Stomach (tissue), 9 donors: ENCODE measurements around the gene VPS36. TPM values are rescaled to one million over a fixed set of nuclear protein-coding genes. Genes with fewer than 3 reads are reported as not detected.

Source experiments
- DNase-seq, 2 donors: peaks; one replicate each; pipeline versions ENCODE4 v3.0.0 to v3.0.0-alpha.2; 2013 to 2019
- H3K27ac ChIP-seq, 5 donors: fragments of 200-600 bp in 4 of 5; sonication (generic) in 4 of 5; one replicate each; pipeline ENCODE4 v1.5.1; 2013 to 2019; ENCODE audit warnings: mild to moderate bottlenecking in 1 of 5, moderate library complexity in 1 of 5
- H3K27me3 ChIP-seq, 3 donors: fragments of 200-600 bp; sonication (generic); one replicate each; pipeline ENCODE4 v1.5.1; 2017 to 2019; ENCODE audit warnings: mixed run types in 1 of 3
- H3K36me3 ChIP-seq, 4 donors: fragments of 200-600 bp; sonication (generic); 1 replicate in 3 of 4; 2 replicates in 1 of 4; pipeline ENCODE4 v1.5.1; 2016 to 2019
- H3K4me1 ChIP-seq, 4 donors: fragments of 200-600 bp; sonication (generic); one replicate each; pipeline ENCODE4 v1.5.1; 2016 to 2019
- H3K4me3 ChIP-seq, 4 donors: fragments of 200-600 bp; sonication (generic) in 3 of 4; one replicate each; pipeline ENCODE4 v1.5.1; 2016 to 2019; ENCODE audit warnings: mild to moderate bottlenecking in 1 of 4
- H3K9me3 ChIP-seq, 4 donors: fragments of 200-600 bp; sonication (generic); one replicate each; pipeline ENCODE4 v1.5.1; 2016 to 2019
- EP300 ChIP-seq: sonication (generic); formaldehyde crosslinking; IDR thresholded peaks from one replicate; pipeline ENCODE4 v1.6.1; 2017; ENCODE audit warnings: antibody characterized with exemption
- POLR2A ChIP-seq, 4 donors: fragments of 450-650 bp; IDR thresholded peaks; one replicate each; pipeline ENCODE4 v1.6.1; 2016; ENCODE audit warnings: antibody characterized with exemption in 4 of 4, control low read depth in 2 of 4, mild to moderate bottlenecking in 1 of 4, moderate library complexity in 1 of 4
- POLR2AphosphoS5 ChIP-seq, 3 donors: sonication (generic); formaldehyde crosslinking; IDR thresholded peaks; one replicate each; pipeline ENCODE4 v1.6.1; 2016; ENCODE audit warnings: antibody characterized with exemption in 3 of 3
- WGBS, 5 donors: extraction: QIAGEN DNeasy Blood & Tissue Kit in 3 of 5; methylation state at CpG; one replicate each; pipeline versions ENCODE4 v1.1.5 to v1.1.7; 2013 to 2018; 5-methylcytosine and 5-hydroxymethylcytosine counted together
- intact Hi-C: fragments of 100-400 bp; cut with DNase I; formaldehyde crosslinking; loops from one replicate; pipeline ENCODE4 v1.15.1; 2023; ENCODE audit warnings: low total_unique reads
- polyA plus RNA-seq, 3 donors: library from polyadenylated mRNA; stranded (reverse); fragments of 200-250 nt; gene quantifications; one replicate each; pipeline ENCODE4 v1.2.3, GENCODE V29; 2013
- total RNA-seq, 5 donors: library from RNA; depleted of rRNA; stranded (reverse); fragments of >200 nt; gene quantifications; one replicate each; pipeline versions ENCODE4 v1.1.0 to v1.2.3, GENCODE V29; 2014 to 2016
- TF ChIP-seq, protein P1 (sequence below), 7 experiments: fragments of 450-650 bp in 4 of 7; fragments of 200-600 bp in 3 of 7; sonication (generic) in 3 of 7; IDR thresholded peaks; one replicate each; pipeline ENCODE4 v1.5.1; 2016 to 2019; ENCODE audit warnings: antibody characterized with exemption in 7 of 7, control low read depth in 2 of 7, mild to moderate bottlenecking in 1 of 7
- donor health status: healthy with polysubstance abuse.
- donor health status: Bipolar disorder and iron deficiency.
- donor health status: healthy.

The VPS36 gene
- total and polyA plus RNA-seq, 8 donors = 15.8 to 323 (median 38.7) TPM

DNA sequence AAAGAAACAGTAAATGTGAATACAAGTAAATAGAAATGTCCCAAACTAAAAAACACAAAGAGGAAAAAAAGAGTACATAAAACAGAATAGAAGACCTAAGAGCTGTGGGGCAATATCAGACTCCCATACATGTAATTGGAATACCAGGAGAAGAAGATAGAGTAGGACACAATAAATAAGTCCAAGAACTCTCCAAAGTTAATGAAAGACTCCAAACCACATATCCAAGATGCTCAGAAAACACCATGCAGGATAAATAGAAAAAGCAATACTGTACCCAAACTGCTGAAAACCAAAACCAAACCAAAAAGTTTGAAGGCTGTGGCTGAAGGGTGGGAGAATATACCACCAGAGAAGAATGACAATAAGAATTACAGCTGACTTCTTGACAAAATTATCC lies 62.7 kb downstream of the VPS36 start:
- intact Hi-C loops = no loop called here
- no peaks in the 10 kb centered on the region for H3K4me1 ChIP-seq
- no peaks in the 10 kb centered on the region for H3K27me3 ChIP-seq
- no peak overlapping the region for H3K27ac ChIP-seq
- TF ChIP-seq, protein P1, sequence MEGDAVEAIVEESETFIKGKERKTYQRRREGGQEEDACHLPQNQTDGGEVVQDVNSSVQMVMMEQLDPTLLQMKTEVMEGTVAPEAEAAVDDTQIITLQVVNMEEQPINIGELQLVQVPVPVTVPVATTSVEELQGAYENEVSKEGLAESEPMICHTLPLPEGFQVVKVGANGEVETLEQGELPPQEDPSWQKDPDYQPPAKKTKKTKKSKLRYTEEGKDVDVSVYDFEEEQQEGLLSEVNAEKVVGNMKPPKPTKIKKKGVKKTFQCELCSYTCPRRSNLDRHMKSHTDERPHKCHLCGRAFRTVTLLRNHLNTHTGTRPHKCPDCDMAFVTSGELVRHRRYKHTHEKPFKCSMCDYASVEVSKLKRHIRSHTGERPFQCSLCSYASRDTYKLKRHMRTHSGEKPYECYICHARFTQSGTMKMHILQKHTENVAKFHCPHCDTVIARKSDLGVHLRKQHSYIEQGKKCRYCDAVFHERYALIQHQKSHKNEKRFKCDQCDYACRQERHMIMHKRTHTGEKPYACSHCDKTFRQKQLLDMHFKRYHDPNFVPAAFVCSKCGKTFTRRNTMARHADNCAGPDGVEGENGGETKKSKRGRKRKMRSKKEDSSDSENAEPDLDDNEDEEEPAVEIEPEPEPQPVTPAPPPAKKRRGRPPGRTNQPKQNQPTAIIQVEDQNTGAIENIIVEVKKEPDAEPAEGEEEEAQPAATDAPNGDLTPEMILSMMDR (IDR thresholded peaks at IDR 0.05) = no peak
- no peaks in the 10 kb centered on the region for H3K9me3 ChIP-seq
- H3K36me3 ChIP-seq = peaks cover 0 to 7% (median 0%) of the 10 kb centered on the region in 4 donors
- no peak overlapping the region for H3K4me3 ChIP-seq
- no peak for DNase-seq

DNA sequence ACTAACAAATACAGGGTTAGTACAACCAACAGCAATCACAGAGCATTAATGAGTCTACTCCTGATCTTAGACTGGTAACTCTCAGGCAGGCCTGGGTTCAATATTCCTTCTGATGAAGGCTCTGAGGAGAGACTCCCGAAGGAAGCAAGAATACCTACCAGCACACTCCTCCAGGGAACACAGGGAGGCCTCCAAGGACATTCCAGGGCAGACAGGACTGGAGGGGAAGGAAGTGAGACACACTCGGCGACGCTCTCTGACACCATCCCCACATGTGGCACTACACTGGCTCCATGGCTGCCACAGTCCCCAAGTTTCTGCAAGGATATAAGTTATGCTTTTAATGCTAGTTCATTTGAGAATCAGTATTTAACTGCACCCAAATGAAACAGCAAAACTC lies 64.6 kb downstream of the VPS36 start:
- H3K27ac ChIP-seq = no peak overlapping the region
- intact Hi-C loops = no loop called here
- H3K27me3 ChIP-seq = no peaks in the 10 kb centered on the region
- no peaks in the 10 kb centered on the region for H3K9me3 ChIP-seq
- no peaks in the 10 kb centered on the region for H3K4me1 ChIP-seq
- WGBS, 5 donors = 80 to 92% (median 83%) methylated on average over 4 of the region's 4 CpGs
- H3K36me3 ChIP-seq = peaks cover 0 to 7% (median 0%) of the 10 kb centered on the region in 4 donors
- H3K4me3 ChIP-seq = no peak overlapping the region
- TF ChIP-seq, protein P1 (IDR thresholded peaks at IDR 0.05) = no peak
- TF ChIP-seq EP300 = no peak
- no peak for DNase-seq

DNA sequence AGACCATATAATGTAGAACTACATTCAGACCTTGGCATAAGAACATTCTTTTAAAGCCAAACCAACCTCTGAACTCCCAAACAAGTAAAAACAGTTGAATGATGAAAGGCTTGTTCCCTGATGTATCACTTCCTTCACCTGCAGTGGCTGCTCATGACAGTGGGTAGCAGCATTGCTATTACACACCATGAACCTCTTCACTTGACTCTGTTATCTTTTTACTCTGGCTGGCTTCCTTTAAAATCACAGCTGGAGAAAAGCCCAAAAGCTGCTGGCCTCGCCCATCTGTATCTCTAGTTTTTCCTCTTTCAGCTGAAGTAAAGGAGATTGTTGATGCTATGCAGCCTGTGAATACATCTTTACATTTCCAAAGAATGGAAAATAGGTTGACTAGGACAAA lies 67.1 kb downstream of the VPS36 start:
- intact Hi-C loops = no loop called here
- Histone ChIP-seq H3K4me1 (no peaks in the 10 kb centered on the region), H3K27ac (no peak overlapping the region), H3K27me3 (no peaks in the 10 kb centered on the region), H3K4me3 (no peak overlapping the region), H3K36me3 (peaks cover 0 to 9% (median 1%) of the 10 kb centered on the region in 4 donors), H3K9me3 (no peaks in the 10 kb centered on the region)
- no peak for DNase-seq
- WGBS, 5 donors = 35 to 65% (median 40%) methylated on average over 1 of the region's 1 CpG
- TF ChIP-seq EP300 (no peak), POLR2AphosphoS5 (IDR thresholded peaks at IDR 0.05) (no peak), POLR2A (IDR thresholded peaks at IDR 0.05) (no peak)
- TF ChIP-seq, protein P1 (IDR thresholded peaks at IDR 0.05) = no peak

DNA sequence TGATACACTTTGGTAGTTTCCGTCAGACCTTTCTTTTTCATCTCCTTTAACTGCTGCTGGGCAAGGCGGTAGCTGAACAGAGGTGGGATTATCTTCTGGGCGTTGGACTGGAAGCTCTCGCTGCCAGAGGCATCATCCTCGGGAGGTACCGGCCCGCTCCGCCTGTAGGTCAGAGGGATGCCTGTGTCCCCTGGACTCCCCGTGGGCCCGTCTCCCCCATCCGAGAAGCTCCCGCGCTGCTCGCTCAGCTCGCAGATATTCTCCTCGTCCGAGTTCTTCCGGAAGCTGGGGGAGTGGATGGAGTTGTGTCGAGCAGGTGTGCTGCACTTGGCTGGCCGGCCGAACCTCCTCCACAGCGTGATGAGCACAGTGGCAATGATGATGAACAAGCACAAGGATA lies 72.1 kb downstream of the VPS36 start:
- H3K9me3 ChIP-seq = no peaks in the 10 kb centered on the region
- peaks cover 0 to 11% (median 10%) of the 10 kb centered on the region in 4 donors for H3K36me3 ChIP-seq
- no peak for DNase-seq
- no peak overlapping the region for H3K27ac ChIP-seq
- H3K4me1 ChIP-seq = no peaks in the 10 kb centered on the region
- no peak overlapping the region for H3K4me3 ChIP-seq
- 94 to 98% (median 96%) methylated on average over 22 of the region's 22 CpGs for WGBS, 5 donors
- intact Hi-C loops = no loop called here
- no peaks in the 10 kb centered on the region for H3K27me3 ChIP-seq
- TF ChIP-seq, protein P1 (IDR thresholded peaks at IDR 0.05) = no peak
- TF ChIP-seq EP300 = no peak

DNA sequence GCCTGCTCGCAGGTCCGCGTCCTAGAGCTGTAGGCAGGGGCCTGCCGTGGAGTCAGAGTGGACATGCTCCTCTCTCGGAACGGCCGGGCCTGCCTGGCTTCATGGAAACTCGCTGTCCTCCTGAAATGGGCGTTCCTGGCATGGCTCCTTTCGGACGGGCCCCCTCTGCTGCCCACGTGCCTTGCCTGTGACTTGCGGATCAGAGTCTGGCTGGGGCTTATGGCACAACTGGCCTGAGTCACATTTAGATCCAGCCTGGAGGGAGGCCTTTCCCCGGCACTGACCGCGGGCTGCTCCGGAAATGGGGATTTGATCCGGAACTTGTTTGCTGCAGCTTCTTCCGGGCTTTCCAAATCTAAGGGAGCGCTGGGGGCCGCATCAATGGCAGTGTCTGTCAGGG lies 72.5 kb downstream of the VPS36 start:
- no peak for TF ChIP-seq POLR2AphosphoS5 (IDR thresholded peaks at IDR 0.05)
- no peak for TF ChIP-seq POLR2A (IDR thresholded peaks at IDR 0.05)
- TF ChIP-seq, protein P1 (IDR thresholded peaks at IDR 0.05) = no peak
- no peak for TF ChIP-seq EP300
- no peak overlapping the region for H3K4me3 ChIP-seq
- peaks cover 0 to 11% (median 10%) of the 10 kb centered on the region in 4 donors for H3K36me3 ChIP-seq
- H3K27ac ChIP-seq = no peak overlapping the region
- WGBS, 5 donors = 93 to 97% (median 95%) methylated on average over 19 to 21 of the region's 21 CpGs
- no peaks in the 10 kb centered on the region for H3K27me3 ChIP-seq
- H3K4me1 ChIP-seq = no peaks in the 10 kb centered on the region
- intact Hi-C loops = no loop called here
- DNase-seq = no peak
- no peaks in the 10 kb centered on the region for H3K9me3 ChIP-seq
